ENCODE measurements around the gene SLC6A9. TPM values are rescaled to one million over a fixed set of nuclear protein-coding genes. Genes with fewer than 3 reads are reported as not detected.

Gene SLC6A9
- total RNA-seq, 4 donors from 2014 or later, result 0.16 to 0.63 (median 0.29) TPM; not detected in 1

DNA sequence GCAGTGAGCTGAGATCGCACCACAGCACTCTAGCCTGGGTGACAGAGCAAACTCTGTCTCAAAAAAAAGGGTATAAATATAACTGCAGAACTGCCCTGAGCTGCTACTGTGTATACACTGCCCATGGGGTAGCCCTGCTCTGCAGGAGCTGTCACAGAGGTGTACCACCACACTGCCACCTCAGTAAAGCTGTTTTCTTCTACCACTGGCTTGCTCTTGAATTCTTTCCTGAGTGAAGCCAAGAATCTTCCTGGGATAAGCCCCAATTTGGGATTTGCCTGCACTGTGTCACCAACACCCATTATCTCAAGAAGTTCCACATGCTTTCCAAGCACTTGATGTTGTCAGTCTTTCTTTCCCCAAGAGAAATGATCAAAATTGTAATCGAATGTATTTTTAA lies 30.6 kb upstream of the SLC6A9 start:
- H3K9me3 ChIP-seq, result no peaks in the 10 kb centered on the region
- no peak overlapping the region for H3K27ac ChIP-seq
- no peak for TF ChIP-seq POLR2A (IDR thresholded peaks at IDR 0.05)
- TF ChIP-seq CTCF (IDR thresholded peaks at IDR 0.05 in 4 of 5, conservative IDR thresholded peaks at IDR 0.05 in 1 of 5), result no peak
- intact Hi-C loops (cut with DNase I; ENCODE audit: low total_unique reads), result no loop called here
- ATAC-seq (no peak), DNase-seq (no peak)
- H3K4me1 ChIP-seq, result no peaks in the 10 kb centered on the region
- no peak overlapping the region for H3K4me3 ChIP-seq
- H3K36me3 ChIP-seq, result no peaks in the 10 kb centered on the region
- peaks cover 0 to 5% (median 0%) of the 10 kb centered on the region in 3 donors for H3K27me3 ChIP-seq
- in situ Hi-C loops (cut with MboI; ENCODE audit: low sequenced_read_pairs in 4 of 4), result loop anchor here in 1 of 4 donors (25.0 kb wide), 1 partner anchor 525 kb away; the partner anchor contains the start of gene PTPRF

DNA sequence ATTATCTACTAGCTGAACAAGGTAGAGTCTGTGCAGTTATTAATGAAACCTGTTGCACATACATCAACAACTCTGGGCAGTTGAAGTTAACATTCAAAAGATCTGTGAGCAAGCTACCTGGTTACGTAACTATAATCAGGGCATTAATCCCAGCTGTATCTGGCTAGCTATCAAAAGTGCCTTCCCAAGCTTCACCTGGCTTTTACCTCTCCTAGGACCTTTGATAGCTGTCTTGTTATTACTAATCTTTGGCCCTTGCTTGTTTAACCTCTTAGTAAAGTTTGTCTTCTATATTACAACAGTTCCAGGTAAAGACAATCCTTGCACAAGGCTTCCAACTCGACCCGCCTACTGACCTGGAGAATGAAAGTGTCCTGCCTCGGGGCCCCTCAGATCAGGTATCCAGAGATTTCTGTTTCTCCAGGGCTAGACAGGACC lies 29.6 kb upstream of the SLC6A9 start:
- no peak for ATAC-seq
- in situ Hi-C loops (cut with MboI; ENCODE audit: low sequenced_read_pairs in 4 of 4) (loop anchor here in 1 of 4 donors (25.0 kb wide), 1 partner anchor 524 kb away; the partner anchor contains the start of gene PTPRF), intact Hi-C loops (cut with DNase I; ENCODE audit: low total_unique reads) (no loop called here)
- no peak for TF ChIP-seq POLR2A (IDR thresholded peaks at IDR 0.05)
- TF ChIP-seq CTCF (IDR thresholded peaks at IDR 0.05 in 4 of 5, conservative IDR thresholded peaks at IDR 0.05 in 1 of 5), result no peak
- Histone ChIP-seq H3K9me3 (no peaks in the 10 kb centered on the region), H3K4me3 (no peak overlapping the region), H3K36me3 (no peaks in the 10 kb centered on the region), H3K27ac (no peak overlapping the region), H3K27me3 (peaks cover 0 to 5% (median 0%) of the 10 kb centered on the region in 3 donors), H3K4me1 (no peaks in the 10 kb centered on the region)
- DNase-seq, result no peak

- Histone ChIP-seq H3K27ac (no peak overlapping the region), H3K4me3 (no peak overlapping the region), H3K4me1 (no peaks in the 10 kb centered on the region), H3K9me3 (no peaks in the 10 kb centered on the region), H3K36me3 (no peaks in the 10 kb centered on the region), H3K27me3 (peaks cover 0 to 2% (median 0%) of the 10 kb centered on the region in 3 donors)
- intact Hi-C loops (cut with DNase I; ENCODE audit: low total_unique reads) (no loop called here), in situ Hi-C loops (cut with MboI; ENCODE audit: low sequenced_read_pairs in 4 of 4) (loop anchor here in 1 of 4 donors (25.0 kb wide), 1 partner anchor 523 kb away; the partner anchor contains the start of gene PTPRF)
- no peak for TF ChIP-seq POLR2A (IDR thresholded peaks at IDR 0.05)
- no peak for TF ChIP-seq CTCF (IDR thresholded peaks at IDR 0.05 in 4 of 5, conservative IDR thresholded peaks at IDR 0.05 in 1 of 5)
- ATAC-seq (no peak), DNase-seq (no peak)
Measured at GRCh38 chr1:44059664-44060355, 28.5 kb upstream of the SLC6A9 start.

GRCh38 chr1:44059212-44059611 lies 27.9 kb upstream of the SLC6A9 start:
- intact Hi-C loops (cut with DNase I; ENCODE audit: low total_unique reads), result no loop called here
- in situ Hi-C loops (cut with MboI; ENCODE audit: low sequenced_read_pairs in 4 of 4), result loop anchor here in 1 of 4 donors (25.0 kb wide), 1 partner anchor 522 kb away; the partner anchor contains the start of gene PTPRF
- no peak overlapping the region for H3K27ac ChIP-seq
- no peaks in the 10 kb centered on the region for H3K4me1 ChIP-seq
- no peaks in the 10 kb centered on the region for H3K36me3 ChIP-seq
- TF ChIP-seq POLR2A (IDR thresholded peaks at IDR 0.05) (no peak), CTCF (IDR thresholded peaks at IDR 0.05 in 4 of 5, conservative IDR thresholded peaks at IDR 0.05 in 1 of 5) (no peak)
- no peak overlapping the region for H3K4me3 ChIP-seq
- H3K27me3 ChIP-seq, result no peaks in the 10 kb centered on the region
- no peaks in the 10 kb centered on the region for H3K9me3 ChIP-seq
- DNase-seq, result no peak
- no peak for ATAC-seq

All from gastrocnemius medialis (tissue), 4 donors.